ENCODE results near the gene NR3C2.

DNA sequence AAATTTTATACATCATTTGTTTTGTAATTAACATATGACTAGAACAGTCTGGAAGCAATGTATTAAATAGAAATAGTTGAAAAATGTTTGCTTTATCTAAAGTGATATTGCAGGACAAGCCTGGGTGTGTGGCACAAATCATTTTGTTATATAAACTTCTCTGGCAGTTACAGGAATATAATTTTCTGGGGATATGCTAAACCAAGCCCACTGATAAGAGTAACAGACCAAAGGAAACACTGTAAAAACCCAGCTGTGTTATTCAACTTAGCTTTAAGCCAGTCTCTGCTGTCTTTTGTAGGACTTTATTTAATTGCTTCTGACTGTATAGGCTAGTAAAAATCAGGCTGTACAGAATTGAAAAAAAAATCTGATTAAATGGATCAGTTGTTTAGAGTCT is 156.2 kb downstream of the NR3C2 start:
- TF ChIP-seq POLR2AphosphoS5 (IDR thresholded peaks at IDR 0.05; ENCODE audit: borderline replicate concordance, low read depth, low read length) (no peak), EZH2 (IDR thresholded peaks at IDR 0.05) (no peak), FOXP2 (optimal IDR thresholded peaks at IDR 0.05; ENCODE audit: control extremely low read depth, extremely low read length, insufficient read depth) (no peak)
